ENCODE data around the gene TGM3. TPM values are rescaled to one million over a fixed set of nuclear protein-coding genes. Genes with fewer than 3 reads are reported as not detected.

The TGM3 gene
- 0.08 TPM in 1 of 2 replicates, not detected in the other for total RNA-seq (ENCODE audit: low replicate concordance)

DNA sequence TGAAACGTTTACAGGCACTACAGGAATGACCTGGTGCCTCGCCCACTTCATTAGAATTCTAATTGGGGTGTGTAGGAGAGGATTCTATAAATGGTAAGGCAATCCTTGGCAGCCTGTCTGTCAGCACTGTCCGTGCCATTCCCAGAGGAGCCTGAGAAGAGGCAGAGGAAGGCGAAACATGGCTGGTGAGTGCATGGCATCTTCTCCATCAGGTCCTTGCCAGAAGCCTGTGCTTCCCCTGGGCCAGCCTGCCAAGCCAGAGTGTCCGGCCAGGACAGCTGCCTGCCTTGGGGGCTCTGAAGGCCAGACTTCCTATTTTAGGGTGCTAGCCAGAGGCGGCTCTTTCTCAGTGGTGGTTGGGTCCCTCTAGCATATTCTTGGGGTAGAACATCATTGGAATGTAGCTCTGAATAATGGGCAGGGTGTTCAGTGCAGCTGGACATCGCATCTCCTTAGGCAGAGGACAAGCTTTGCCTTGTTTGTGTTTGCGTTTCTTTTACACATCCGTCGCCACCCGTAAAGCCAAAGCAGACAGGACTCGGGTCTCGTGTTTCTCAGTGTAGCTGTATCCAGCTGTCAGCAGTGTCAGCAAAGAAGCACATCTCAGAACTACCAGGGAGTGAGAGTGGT, at the start of gene TGM3:
Gene TGM3, plus strand, starts transcription at position 116 of the 630 bp plus-strand sequence. Its CDS starts 63 bp downstream, at position 179.
- no peak within 1 kb of the TSS for H3K4me3 ChIP-seq (ENCODE audit: low read depth, low read length)
- TF ChIP-seq, protein P1, sequence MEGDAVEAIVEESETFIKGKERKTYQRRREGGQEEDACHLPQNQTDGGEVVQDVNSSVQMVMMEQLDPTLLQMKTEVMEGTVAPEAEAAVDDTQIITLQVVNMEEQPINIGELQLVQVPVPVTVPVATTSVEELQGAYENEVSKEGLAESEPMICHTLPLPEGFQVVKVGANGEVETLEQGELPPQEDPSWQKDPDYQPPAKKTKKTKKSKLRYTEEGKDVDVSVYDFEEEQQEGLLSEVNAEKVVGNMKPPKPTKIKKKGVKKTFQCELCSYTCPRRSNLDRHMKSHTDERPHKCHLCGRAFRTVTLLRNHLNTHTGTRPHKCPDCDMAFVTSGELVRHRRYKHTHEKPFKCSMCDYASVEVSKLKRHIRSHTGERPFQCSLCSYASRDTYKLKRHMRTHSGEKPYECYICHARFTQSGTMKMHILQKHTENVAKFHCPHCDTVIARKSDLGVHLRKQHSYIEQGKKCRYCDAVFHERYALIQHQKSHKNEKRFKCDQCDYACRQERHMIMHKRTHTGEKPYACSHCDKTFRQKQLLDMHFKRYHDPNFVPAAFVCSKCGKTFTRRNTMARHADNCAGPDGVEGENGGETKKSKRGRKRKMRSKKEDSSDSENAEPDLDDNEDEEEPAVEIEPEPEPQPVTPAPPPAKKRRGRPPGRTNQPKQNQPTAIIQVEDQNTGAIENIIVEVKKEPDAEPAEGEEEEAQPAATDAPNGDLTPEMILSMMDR (IDR thresholded peaks at IDR 0.05; ENCODE audit: insufficient read depth, low read length), result no peak
- no peak for DNase-seq (ENCODE audit: low read depth)

DNA sequence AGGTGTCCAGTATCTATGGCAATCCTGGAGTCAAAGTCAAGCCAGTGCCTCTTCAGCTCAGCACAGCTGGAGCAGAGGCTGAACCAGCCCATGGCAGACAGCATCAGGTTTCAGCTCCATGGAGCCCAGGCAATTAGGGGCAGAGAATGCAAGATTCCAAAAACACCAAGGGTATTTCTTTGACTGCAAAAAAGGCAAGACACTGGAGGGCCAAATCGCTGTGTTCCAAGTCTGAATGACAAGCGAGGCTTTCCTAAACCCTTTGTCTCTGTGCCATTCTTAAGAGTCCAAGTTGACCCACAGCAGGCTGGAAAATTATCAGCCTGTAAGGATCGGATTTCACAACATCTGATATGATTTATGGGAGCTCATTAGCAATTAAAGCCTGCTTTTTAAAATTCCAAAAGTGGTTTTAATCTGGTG, 49.7 kb upstream of the TGM3 start:
- no peak for DNase-seq (ENCODE audit: low read depth)
- H3K4me3 ChIP-seq (ENCODE audit: low read depth, low read length), result no peak overlapping the region
- TF ChIP-seq, protein P1 (IDR thresholded peaks at IDR 0.05; ENCODE audit: insufficient read depth, low read length), result no peak

DNA sequence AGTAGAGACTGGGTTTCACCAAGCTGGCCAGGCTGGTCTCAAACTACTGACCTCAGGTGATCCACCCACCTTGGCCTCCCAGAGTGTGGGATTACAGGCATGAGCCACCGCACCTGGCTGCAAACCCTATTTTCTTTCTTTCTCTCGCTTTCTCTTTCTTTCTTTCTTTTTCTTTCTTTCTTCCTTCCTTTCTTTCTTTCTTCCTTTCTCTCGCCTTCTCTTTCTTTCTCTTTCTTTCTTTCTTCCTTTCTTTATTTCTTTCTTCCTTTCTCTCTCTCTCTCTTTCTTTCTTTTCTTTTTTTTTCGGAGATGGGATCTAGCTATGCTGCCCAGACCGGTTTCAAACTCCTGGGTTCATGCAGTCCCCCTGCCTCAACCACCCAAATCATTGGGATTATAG, 47.0 kb upstream of the TGM3 start:
- TF ChIP-seq, protein P1 (IDR thresholded peaks at IDR 0.05; ENCODE audit: insufficient read depth, low read length), result no peak
- no peak overlapping the region for H3K4me3 ChIP-seq (ENCODE audit: low read depth, low read length)
- DNase-seq (ENCODE audit: low read depth), result no peak

DNA sequence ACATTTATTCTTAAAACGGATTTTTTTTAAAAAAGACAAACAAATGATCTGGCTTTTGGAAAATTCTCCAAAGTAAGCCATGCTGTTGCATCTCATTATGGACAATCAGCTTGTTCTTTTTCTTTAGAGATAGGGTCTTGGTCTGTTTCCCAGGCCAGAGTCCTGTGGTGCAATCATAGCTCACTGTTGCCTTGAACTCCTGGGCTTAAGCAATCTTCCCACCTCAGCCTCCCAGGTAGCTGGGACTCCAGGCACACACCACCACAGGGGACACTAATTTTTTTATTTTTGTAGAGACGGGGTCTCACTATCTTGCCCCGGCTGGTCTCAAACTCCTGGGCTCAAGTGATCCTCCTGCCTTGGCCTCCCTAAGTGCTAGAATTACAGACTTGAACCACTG, 45.9 kb upstream of the TGM3 start:
- no peak overlapping the region for H3K4me3 ChIP-seq (ENCODE audit: low read depth, low read length)
- no peak for DNase-seq (ENCODE audit: low read depth)
- TF ChIP-seq, protein P1 (IDR thresholded peaks at IDR 0.05; ENCODE audit: insufficient read depth, low read length), result no peak

GRCh38 chr20:2252419-2252997, 43.3 kb upstream of the TGM3 start:
- no peak for DNase-seq (ENCODE audit: low read depth)
- TF ChIP-seq, protein P1 (IDR thresholded peaks at IDR 0.05; ENCODE audit: insufficient read depth, low read length), result no peak
- no peak overlapping the region for H3K4me3 ChIP-seq (ENCODE audit: low read depth, low read length)

- DNase-seq (ENCODE audit: low read depth), result no peak
- TF ChIP-seq, protein P1 (IDR thresholded peaks at IDR 0.05; ENCODE audit: insufficient read depth, low read length), result no peak
- H3K4me3 ChIP-seq (ENCODE audit: low read depth, low read length), result no peak overlapping the region
Observed at GRCh38 chr20:2253256-2253655, 42.5 kb upstream of the TGM3 start.

Data from fibroblast of the aortic adventitia (primary cell).